D721Med (cell line): ENCODE measurements around the gene P2RY6.
A peak's percentile ranks its signal among the peaks of the same experiment; 100 is the strongest.

Experiments used
- DNase-seq: peaks from one replicate; pipeline ENCODE4 v3.0.0; 2011; ENCODE audit warnings: low spot score; ENCODE audit not compliant: insufficient read length
- FAIRE-seq: peaks from 2 replicates; lab custom pipeline; 2011; peaks lifted over from hg19 to GRCh38; lab: Jason Lieb, UNC
- TF ChIP-seq, protein P1 (sequence below): IDR thresholded peaks from 2 replicates; pipeline ENCODE4 v1.5.1; 2012; ENCODE audit warnings: mild to moderate bottlenecking, control low read depth; ENCODE audit not compliant: insufficient read depth; ENCODE audit errors: missing control alignments

The P2RY6 gene

GRCh38 chr11:73233692-73234470 is 38.3 kb upstream of the P2RY6 start:
- FAIRE-seq (no peak), DNase-seq (no peak)
- TF ChIP-seq, protein P1, sequence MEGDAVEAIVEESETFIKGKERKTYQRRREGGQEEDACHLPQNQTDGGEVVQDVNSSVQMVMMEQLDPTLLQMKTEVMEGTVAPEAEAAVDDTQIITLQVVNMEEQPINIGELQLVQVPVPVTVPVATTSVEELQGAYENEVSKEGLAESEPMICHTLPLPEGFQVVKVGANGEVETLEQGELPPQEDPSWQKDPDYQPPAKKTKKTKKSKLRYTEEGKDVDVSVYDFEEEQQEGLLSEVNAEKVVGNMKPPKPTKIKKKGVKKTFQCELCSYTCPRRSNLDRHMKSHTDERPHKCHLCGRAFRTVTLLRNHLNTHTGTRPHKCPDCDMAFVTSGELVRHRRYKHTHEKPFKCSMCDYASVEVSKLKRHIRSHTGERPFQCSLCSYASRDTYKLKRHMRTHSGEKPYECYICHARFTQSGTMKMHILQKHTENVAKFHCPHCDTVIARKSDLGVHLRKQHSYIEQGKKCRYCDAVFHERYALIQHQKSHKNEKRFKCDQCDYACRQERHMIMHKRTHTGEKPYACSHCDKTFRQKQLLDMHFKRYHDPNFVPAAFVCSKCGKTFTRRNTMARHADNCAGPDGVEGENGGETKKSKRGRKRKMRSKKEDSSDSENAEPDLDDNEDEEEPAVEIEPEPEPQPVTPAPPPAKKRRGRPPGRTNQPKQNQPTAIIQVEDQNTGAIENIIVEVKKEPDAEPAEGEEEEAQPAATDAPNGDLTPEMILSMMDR, result no peak

- FAIRE-seq (no peak), DNase-seq (no peak)
- TF ChIP-seq, protein P1, result no peak
Measured at GRCh38 chr11:73234471-73235181, 37.5 kb upstream of the P2RY6 start.

- no peak for FAIRE-seq
- TF ChIP-seq, protein P1, result no peak
- DNase-seq, result no peak
Measured at GRCh38 chr11:73235236-73235786, 36.8 kb upstream of the P2RY6 start.

GRCh38 chr11:73236205-73236765 is 35.9 kb upstream of the P2RY6 start:
- DNase-seq (no peak), FAIRE-seq (no peak)

DNA sequence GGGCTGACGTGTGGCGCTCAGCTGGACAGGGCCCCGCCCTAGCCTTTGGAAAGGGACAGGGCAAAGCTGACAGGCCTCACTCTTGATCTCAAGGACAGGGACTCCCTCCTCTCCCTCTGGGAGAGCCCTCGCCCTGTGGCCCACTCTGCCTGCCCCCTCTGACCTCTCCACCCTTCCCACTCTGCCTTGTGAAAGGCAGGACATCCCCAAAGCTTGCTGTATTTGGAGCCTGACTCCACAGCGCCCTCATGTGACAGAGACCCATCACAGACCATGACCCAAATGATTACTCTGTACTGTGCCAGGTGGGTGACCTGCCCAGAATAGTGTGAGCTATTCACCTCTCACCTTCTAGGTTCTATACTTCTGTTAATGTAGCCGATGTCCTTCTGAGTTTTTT is 35.3 kb upstream of the P2RY6 start:
- FAIRE-seq, result no peak
- DNase-seq, result peak; percentile 60

More at GRCh38 chr11:73236205-73236765, 35.9 kb upstream of the P2RY6 start:
- TF ChIP-seq, protein P1, result no peak

GRCh38 chr11:73237471-73238290 is 34.5 kb upstream of the P2RY6 start:
- DNase-seq (no peak), FAIRE-seq (no peak)
- TF ChIP-seq, protein P1, result no peak

More for the DNA sequence above, 35.3 kb upstream of the P2RY6 start:
- TF ChIP-seq, protein P1, result peak; percentile 56
